Stimulated activated CD4-positive, alpha-beta T cell treated with anti-CD3 and anti-CD28 coated beads, Interleukin-4, amount 100 ng/mL, for 1 hour (primary cell): ENCODE data around the gene BBX.

ENCODE experiments used
- DNase-seq: peaks from one replicate; pipeline ENCODE4 v3.0.0-alpha.2; 2020

The BBX gene

DNA sequence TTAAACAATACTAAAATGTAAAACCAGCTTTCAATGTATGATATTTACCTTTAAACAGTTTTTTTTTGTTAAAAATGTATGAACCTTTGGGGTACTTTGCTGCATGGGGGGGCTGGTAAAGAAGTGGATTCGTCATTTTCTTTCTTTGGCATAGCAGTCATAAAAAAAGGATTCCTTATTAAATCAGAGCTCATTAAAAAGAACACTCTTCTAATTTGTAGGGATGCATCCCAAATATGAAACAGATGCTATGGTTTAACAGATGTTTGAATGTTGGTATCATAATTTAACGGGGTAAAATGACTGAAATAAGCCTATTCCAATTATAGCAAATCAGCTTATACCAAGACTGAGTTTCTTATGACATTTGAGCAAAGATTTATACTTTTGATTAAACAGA lies 234.4 kb downstream of the BBX start:
- no peak for DNase-seq

GRCh38 chr3:107760144-107760543 lies 237.4 kb downstream of the BBX start:
- DNase-seq = no peak

GRCh38 chr3:107761391-107761790 lies 238.6 kb downstream of the BBX start:
- no peak for DNase-seq

DNA sequence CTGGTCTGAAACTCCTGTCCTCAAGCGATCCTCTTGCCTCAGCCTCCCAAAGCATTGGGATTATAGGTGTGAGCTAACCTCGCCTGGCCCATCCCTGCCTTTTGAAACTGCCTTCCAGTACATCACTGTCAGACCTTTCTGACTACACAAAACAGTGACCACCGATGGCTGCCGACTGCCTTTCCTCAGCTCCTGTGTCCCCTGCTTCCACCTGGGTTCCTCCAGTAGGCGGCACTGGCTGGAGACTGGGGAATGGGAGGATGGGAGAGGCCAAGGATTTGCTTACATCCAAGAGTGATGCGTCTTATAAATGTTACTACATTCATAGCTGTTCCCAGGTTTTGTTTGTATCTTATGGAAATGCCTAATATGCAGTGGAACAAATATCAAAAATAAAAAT lies 242.8 kb downstream of the BBX start:
- no peak for DNase-seq

- no peak for DNase-seq
Measured at GRCh38 chr3:107767897-107768605, 245.3 kb downstream of the BBX start.

DNA sequence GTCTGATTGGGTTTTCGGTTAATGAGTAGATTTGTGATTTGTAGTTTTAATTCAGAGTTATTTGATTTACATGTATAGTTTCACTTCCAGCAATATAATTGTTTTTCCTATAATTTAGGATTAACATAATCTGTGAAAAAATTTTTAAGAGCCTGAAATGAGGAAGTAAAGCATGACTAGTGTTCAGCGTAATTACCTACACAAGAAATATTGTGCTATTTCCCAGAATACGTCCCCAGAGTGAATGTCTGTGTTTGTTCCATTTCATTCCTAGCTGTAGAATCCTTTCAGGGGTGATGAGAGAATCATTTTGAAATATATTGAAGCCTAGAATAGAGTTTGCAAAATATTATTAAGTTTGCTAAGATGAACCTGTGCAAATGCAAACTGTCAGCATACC lies 247.1 kb downstream of the BBX start:
- no peak for DNase-seq

DNA sequence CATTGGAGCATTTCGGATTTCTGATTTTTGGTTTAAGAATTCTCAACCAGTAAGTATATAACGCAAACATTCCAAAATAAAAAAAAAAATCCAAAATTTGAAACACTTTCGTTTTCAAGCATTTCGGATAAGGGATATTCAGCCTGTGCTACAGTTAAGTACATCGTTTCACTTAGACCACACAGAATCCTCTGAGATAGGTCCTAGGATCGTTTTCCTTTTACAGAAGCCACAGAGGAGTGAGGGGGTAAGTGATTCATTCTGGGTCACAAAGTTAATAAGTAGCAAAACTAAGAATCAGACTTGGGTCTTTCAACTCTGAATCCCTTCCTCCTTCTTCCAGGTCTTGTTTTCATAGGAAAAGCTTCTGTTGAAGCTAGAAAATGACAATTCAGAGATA lies 249.3 kb downstream of the BBX start:
- no peak for DNase-seq

GRCh38 chr3:107775974-107776373 lies 253.2 kb downstream of the BBX start:
- DNase-seq = no peak

- no peak for DNase-seq
Measured at GRCh38 chr3:107781253-107781652, 258.5 kb downstream of the BBX start.

DNA sequence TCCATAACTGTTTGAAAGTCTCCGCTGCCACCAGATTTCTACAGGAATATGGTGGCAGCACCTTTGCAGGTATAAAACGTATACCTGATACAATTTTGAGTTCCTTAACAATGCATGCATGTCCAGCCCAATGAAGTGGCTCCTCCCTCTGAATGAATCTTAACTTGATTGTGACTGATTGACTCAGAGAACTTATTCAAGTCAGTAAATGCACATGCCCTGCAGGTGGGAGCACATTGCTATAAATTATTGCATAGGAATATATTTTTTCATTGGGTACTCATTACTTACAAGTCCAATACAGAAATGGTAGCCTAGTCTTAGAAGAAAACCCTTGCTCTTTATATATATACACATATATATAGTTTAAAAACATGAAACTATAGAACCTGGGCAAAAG lies 259.3 kb downstream of the BBX start:
- DNase-seq = no peak

DNA sequence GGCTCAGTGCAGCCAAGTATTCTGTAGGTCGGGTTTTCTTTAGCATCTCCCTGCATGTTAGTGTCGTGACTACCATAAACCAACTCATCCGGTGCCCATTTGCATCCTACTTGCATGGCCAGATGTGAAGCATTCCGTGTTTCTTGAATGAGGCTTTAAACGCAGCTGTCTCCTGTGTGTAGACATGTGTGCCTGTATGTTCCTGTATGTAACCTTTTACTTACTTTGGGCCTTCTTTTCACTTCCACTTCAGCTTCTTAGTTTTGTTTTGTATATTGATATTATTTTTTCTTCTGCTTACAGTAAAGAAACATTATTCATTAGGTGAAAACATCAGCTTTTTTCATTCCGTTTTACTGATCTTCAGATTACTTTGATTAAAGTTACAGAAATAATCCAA lies 267.9 kb downstream of the BBX start:
- DNase-seq = no peak

- no peak for DNase-seq
Measured at GRCh38 chr3:107791027-107791426, 268.3 kb downstream of the BBX start.

DNA sequence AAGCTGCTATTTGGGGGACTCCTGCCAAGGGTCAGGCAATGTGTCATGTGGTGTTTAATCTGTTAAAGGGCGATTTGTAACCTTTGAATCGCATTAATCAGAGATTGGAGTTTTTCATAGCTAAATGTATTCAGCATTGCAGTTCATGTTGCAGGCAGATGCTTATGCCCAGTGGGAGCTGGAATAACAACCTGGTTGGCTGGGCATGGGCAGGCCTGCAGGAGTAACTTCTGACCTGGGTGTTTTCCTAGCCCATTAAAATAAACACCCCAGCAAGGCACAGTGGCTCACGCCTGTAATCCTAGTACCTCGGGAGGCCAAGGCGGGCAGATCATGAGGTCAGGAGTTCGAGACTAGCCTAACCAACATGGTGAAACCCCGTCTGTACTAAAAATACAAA lies 268.7 kb downstream of the BBX start:
- no peak for DNase-seq

- no peak for DNase-seq
Measured at GRCh38 chr3:107794664-107795443, 272.1 kb downstream of the BBX start.

GRCh38 chr3:107795514-107796094 lies 272.8 kb downstream of the BBX start:
- no peak for DNase-seq

DNA sequence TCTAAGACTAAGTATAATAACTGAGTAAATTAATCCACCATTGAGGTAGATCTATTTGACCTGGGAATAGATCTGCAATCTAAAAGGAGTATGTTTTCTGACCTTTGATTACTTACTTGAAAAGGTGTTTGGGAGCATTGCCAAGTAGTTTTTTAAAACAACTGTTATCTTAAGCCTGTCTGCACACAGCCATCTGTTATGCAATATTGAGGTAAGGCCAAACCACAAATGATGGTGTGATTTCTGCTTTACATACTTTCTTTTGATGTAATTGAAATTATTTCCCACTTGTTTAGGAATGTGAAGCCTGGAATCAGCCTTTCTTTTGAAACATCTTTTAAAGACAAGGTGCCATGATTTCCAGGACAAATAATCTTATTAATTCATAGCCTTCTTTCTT lies 274.0 kb downstream of the BBX start:
- DNase-seq = no peak

- no peak for DNase-seq
Measured at GRCh38 chr3:107797586-107797985, 274.8 kb downstream of the BBX start.

DNA sequence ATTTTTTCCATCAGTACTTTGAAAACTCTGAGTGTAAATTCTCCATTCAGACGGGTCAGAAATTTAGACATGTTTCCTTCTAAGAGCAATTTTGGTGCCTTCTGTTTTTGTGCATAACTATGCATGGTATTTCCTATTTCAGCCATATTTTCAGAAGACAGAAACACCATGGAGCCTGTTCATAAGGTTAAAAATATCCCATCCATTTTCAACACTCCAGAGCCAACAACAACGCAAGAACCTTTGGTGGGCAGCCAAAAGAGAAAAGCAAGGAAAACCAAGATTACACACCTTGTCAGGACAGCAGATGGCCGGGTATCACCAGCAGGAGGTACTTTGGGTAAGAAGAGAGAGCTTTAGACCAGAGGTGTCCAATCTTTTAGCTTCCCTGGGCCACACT lies 275.6 kb downstream of the BBX start:
- no peak for DNase-seq

DNA sequence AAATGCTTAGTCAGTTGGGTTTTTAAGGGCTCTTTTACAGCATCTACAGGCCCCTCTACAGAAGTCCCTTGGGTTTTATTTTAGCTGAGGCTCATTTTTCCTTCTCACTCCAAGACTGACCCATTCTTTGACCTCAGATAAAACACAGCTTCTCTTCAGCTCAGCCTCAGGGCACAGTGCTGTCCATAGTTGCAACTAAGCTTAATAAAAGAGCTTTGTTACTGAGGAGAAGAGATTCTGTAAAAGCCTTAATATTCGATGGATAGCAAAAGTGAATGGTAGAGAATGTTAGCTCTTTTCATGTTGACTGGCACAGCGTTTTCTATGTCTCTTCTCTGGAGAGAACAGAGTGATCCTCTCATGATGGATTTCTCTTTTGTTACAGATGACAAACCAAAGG lies 277.9 kb downstream of the BBX start:
- no peak for DNase-seq

GRCh38 chr3:107803170-107803569 lies 280.4 kb downstream of the BBX start:
- no peak for DNase-seq

DNA sequence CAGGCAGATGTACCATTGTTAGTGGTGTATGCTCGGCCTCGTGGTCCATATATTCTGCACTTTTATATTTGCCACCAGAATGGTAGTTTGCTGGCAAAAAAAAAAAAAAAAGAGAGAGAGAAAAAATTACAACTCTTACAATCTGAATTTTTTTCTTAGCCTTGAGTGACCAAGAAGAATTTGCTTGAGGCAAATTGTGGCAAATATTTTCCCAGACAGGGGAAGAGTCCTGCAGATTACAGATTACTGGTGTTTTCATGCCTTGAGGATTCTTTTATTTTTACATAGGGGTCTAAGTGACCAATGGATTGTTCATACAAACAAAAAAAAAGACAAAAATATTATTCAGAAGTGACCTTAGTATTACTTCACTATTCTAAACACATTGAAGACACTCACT lies 283.3 kb downstream of the BBX start:
- DNase-seq = no peak

DNA sequence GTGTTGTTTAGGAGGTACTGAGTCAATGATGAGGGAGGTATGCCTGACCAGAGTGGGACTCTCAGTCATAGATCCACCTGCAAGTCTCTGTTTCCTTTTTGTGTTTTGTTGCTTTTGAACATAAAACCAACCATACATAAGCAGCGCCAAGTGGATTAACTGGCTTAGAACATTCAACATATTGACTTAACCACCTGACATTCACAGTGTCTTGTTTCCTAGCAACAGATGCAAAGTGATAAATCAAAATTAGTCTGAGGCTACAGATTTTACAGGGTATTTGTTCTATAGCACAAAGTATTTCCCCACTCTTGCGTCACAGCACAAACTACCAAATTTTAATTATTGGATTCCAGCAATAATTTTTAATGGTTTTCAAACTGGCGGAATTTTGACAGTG lies 283.8 kb downstream of the BBX start:
- DNase-seq = no peak

DNA sequence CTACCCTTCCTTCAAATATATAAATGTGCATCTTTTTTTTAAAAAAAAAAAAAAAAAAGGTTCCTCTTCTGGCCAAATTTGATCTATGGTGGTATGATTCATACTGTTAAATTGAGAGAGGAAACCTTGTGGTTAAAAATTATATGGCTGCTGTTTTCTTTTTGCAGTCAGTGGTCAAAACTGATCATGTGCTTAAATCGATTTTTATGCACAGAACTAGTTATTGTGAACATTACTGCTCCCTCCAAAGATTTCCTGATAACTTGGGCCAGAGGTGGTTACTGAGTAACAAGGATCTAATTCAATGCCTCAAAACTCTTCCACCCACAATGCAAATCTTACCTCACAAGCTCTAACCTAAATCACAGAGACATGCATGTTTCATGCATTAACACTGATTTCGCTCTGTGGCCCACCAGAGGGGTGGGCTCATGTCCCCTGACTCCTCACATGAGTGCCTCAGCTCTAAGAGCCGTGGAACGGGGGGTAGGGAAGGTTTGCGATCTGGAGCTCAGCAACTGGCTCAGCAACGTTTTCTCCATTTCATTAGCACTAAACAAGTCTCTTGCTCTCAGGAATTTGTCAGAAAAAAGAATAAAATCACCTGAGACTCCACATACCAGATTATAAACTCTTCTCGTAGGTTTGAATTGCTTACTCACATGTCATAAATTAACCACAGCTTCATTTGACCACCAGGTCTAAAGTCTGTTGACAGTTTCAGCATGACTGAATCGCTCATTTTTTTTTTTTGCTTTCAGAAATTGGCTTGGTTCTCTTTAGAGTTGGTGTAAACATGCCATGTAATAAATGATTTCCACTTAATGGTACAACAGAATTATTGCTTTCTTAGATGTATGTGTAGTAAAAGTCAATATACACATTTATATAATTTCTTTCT lies 287.7 kb downstream of the BBX start:
- no peak for DNase-seq
